OCI-LY3 (cell line): ENCODE measurements around the gene EIF4E3.

Experiments
- H2AFZ ChIP-seq: fragments of 200-600, 300-600 bp; shearing (Covaris generic); 2 replicates; pipeline ENCODE4 v1.6.0; 2014; ENCODE audit warnings: antibody characterized with exemption, low read depth, low read length
- H3K27ac ChIP-seq: fragments of 200-600, 300-600 bp; sonication (generic); 2 replicates; pipeline ENCODE4 v1.5.1; 2014; ENCODE audit warnings: mild to moderate bottlenecking, low read length, moderate library complexity, mixed read lengths
- H3K27me3 ChIP-seq: fragments of 200-600, 300-600 bp; sonication (generic); 2 replicates; pipeline ENCODE4 v1.6.1; 2014; ENCODE audit warnings: low read depth, low read length, mixed read lengths
- H3K36me3 ChIP-seq: fragments of 200-600, 300-600 bp; sonication (generic); replicated peaks from 2 replicates; pipeline ENCODE3; 2014; ENCODE audit warnings: low read depth, low read length, mixed read lengths
- H3K4me1 ChIP-seq: fragments of 300-600, 200-600 bp; sonication (generic); 2 replicates; pipeline ENCODE4 v1.6.1; 2014; ENCODE audit warnings: low read length, mixed read lengths
- H3K4me2 ChIP-seq: fragments of 200-600, 300-600 bp; sonication (generic); 2 replicates; pipeline ENCODE4 v1.6.1; 2014; ENCODE audit warnings: low read length, mixed read lengths
- H3K4me3 ChIP-seq: fragments of 300-600, 200-600 bp; sonication (generic); 2 replicates; pipeline ENCODE4 v1.5.1; 2014; ENCODE audit warnings: antibody characterized with exemption, mild to moderate bottlenecking, low read length, moderate library complexity
- H3K79me2 ChIP-seq: fragments of 300-600, 200-600 bp; shearing (Covaris generic); 2 replicates; pipeline ENCODE4 v1.6.1; 2014; ENCODE audit warnings: mild to moderate bottlenecking, low read length, mixed read lengths
- H3K9ac ChIP-seq: fragments of 300-600, 200-600 bp; shearing (Covaris generic); 2 replicates; pipeline ENCODE4 v1.6.0; 2014; ENCODE audit warnings: mild to moderate bottlenecking, low read length, moderate library complexity
- H3K9me3 ChIP-seq: fragments of 200-600, 300-600 bp; shearing (Covaris generic); 2 replicates; pipeline ENCODE4 v1.6.1; 2014; ENCODE audit warnings: low read length, mixed read lengths; ENCODE audit not compliant: insufficient read depth
- H4K20me1 ChIP-seq: fragments of 200-600, 300-600 bp; sonication (generic); 2 replicates; pipeline ENCODE4 v1.6.1; 2016; ENCODE audit warnings: low read length, mixed read lengths; ENCODE audit not compliant: insufficient read depth
- EZH2phosphoT487 ChIP-seq: fragments of 200-600 bp; shearing (Covaris generic); IDR thresholded peaks from 2 replicates; pipeline ENCODE4 v1.6.1; 2018; ENCODE audit warnings: antibody characterized with exemption, mixed run types, low read depth
- TF ChIP-seq, protein P1 (sequence below): fragments of 200-600, 300-600 bp; sonication (generic); IDR thresholded peaks from 2 replicates; pipeline ENCODE4 v1.5.1; 2014; ENCODE audit warnings: antibody characterized with exemption, low read length, low read depth

Gene EIF4E3

DNA sequence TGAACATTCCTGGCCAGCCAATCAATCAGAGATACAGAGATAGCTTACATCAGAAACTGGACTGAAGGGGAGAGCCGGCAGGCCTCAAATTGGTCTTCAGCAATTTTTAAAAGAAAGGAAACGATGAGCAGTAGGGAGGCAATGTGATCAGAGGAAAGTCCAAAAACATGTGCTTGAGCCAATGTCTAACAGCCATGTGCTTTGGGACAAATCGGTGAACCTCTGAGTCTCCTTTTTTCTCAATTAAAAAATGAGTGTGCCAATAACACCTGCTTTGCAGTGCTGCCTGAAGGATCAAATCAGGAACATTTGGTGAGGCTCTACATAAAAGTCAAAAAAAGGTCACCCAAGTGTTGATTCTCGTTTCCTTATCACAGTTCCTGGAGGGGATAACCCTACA lies 7.4 kb upstream of the EIF4E3 start:
- Histone ChIP-seq H3K4me1 (peaks cover 10% of the 10 kb centered on the region), H3K4me2 (peak overlapping the region; percentile 8; the same call in 1 of the 2 replicates), H2AFZ (no peak overlapping the region), H3K9ac (no peak overlapping the region), H3K4me3 (no peak overlapping the region), H3K36me3 (no peaks in the 10 kb centered on the region), H3K9me3 (no peaks in the 10 kb centered on the region), H4K20me1 (no peaks in the 10 kb centered on the region), H3K27me3 (peaks cover 61% of the 10 kb centered on the region), H3K79me2 (no peaks in the 10 kb centered on the region), H3K27ac (no peak overlapping the region)
- TF ChIP-seq, protein P1, sequence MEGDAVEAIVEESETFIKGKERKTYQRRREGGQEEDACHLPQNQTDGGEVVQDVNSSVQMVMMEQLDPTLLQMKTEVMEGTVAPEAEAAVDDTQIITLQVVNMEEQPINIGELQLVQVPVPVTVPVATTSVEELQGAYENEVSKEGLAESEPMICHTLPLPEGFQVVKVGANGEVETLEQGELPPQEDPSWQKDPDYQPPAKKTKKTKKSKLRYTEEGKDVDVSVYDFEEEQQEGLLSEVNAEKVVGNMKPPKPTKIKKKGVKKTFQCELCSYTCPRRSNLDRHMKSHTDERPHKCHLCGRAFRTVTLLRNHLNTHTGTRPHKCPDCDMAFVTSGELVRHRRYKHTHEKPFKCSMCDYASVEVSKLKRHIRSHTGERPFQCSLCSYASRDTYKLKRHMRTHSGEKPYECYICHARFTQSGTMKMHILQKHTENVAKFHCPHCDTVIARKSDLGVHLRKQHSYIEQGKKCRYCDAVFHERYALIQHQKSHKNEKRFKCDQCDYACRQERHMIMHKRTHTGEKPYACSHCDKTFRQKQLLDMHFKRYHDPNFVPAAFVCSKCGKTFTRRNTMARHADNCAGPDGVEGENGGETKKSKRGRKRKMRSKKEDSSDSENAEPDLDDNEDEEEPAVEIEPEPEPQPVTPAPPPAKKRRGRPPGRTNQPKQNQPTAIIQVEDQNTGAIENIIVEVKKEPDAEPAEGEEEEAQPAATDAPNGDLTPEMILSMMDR: no peak
- no peak for TF ChIP-seq EZH2phosphoT487

DNA sequence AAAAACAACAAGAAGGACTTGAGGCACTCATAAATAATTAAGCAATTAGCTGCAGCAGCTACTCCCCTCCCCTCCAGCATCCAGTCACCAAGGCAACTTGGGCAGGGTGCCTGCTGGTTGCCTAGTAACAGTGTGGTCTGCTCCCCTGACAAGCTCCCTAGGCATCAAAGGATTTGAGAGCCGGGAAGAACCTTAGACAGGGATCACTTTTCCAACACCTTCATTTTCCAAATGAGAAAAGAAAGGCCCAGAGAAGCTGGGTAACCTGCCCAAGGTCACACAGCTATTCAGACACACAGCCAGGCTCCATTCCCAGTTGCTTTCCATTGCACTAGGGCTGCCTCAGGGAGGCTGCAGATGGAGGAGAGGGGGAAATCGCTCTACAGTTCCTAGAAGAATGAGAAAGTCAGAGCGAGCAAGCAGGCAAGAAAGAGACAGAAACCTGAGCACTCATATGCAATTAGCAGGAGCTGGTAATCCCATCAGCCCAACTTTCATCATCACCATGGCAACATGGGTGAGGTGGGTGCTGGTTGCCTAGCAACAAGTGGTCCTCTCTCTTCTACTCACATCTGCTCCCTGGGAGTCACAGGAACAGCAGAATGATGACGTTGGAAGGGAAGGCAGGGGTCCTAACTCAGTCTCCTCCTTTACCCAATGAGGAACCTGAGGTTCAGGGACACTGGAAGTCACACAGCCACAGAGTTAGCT lies 3.6 kb upstream of the EIF4E3 start:
- Histone ChIP-seq H3K4me3 (no peak overlapping the region), H3K4me1 (peaks cover 18% of the 10 kb centered on the region), H2AFZ (no peak overlapping the region), H3K4me2 (no peak overlapping the region), H3K27me3 (peaks cover 58% of the 10 kb centered on the region), H3K79me2 (no peaks in the 10 kb centered on the region), H3K36me3 (no peaks in the 10 kb centered on the region), H4K20me1 (no peaks in the 10 kb centered on the region), H3K9ac (no peak overlapping the region), H3K9me3 (no peaks in the 10 kb centered on the region), H3K27ac (no peak overlapping the region)
- TF ChIP-seq, protein P1: no peak
- no peak for TF ChIP-seq EZH2phosphoT487

DNA sequence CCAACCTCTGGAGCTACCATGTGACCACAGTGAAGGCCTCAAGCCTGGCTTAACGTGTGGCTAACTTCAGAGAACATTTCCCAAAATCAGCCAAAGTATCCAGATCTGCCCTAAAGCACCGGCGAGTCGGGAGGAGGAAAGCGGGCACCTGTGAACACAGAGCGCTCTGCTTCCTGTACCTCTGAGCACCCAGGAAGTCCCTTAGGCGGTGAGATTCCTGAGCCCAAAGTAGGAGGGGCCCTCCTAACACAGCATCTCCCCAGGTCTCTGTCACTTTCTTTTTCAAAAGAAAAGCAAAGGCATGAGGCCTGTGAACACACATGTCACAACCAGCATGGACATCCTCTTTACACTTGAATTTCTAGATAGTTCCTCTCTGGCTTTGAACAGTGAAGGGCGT lies 944 bp upstream of the EIF4E3 start:
- no peaks in the 10 kb centered on the region for H3K36me3 ChIP-seq
- no peak overlapping the region for H3K27ac ChIP-seq
- H3K9ac ChIP-seq: no peak overlapping the region
- no peak overlapping the region for H2AFZ ChIP-seq
- no peaks in the 10 kb centered on the region for H4K20me1 ChIP-seq
- peaks cover 70% of the 10 kb centered on the region for H3K27me3 ChIP-seq
- H3K4me2 ChIP-seq: no peak overlapping the region
- H3K4me3 ChIP-seq: no peak overlapping the region
- H3K4me1 ChIP-seq: peaks cover 13% of the 10 kb centered on the region
- no peak for TF ChIP-seq EZH2phosphoT487
- TF ChIP-seq, protein P1: no peak
- H3K9me3 ChIP-seq: no peaks in the 10 kb centered on the region
- no peaks in the 10 kb centered on the region for H3K79me2 ChIP-seq

DNA sequence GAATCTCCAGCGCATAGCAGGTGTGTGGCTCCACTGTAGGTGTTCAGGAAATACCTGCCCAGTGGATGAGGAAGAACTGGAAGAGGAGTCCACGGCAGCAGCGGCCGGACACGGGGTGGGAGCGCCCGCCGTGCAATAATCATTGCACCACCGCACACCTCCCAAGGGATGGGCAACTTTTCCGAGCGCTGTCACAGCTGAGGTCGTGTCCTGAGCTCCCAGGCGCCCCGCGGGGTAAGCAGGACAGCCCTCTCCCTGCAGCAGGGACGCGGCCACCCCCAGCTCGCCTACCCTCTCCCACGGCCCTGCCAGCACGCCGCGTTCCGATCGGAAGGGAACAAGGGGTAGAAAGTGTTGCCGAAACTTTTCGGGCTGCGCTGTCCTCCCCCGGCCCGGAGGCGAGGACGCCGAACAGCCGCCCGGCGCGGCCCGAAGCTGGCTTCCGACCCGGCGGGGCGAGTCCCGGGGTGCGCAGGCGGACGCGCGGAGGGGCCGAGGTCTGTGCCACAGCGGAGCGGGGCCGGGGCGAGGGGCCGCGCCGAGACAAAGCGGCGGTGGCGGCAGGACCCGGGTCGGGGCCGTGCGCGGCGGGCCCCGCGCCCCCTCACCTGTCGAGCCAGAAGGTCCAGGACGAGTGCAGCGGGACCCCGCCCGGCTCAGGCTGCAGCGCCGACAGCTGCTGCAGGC lies 475 bp downstream of the EIF4E3 start:
- Histone ChIP-seq H3K9me3 (no peaks in the 10 kb centered on the region), H3K27me3 (peaks cover 80% of the 10 kb centered on the region), H3K79me2 (no peaks in the 10 kb centered on the region), H3K27ac (no peak overlapping the region), H3K4me1 (peaks cover 13% of the 10 kb centered on the region), H3K4me3 (peak overlapping the region; percentile 81), H3K9ac (peak overlapping the region; percentile 38), H3K36me3 (no peaks in the 10 kb centered on the region), H4K20me1 (no peaks in the 10 kb centered on the region), H2AFZ (peak overlapping the region; percentile 39), H3K4me2 (peak overlapping the region; percentile 99)
- TF ChIP-seq, protein P1: no peak
- 0 out of 2 replicates have a peak, but pooled peaks have one; percentile 17 for TF ChIP-seq EZH2phosphoT487
